Kidney capillary endothelial cell (primary cell): ENCODE measurements around the gene SPESP1.
A peak's percentile ranks its signal among the peaks of the same experiment; 100 is the strongest.

Source experiments
- DNase-seq: peaks from one replicate; pipeline ENCODE4 v3.0.0-alpha.2; 2018; ENCODE audit warnings: low spot score

Gene SPESP1

GRCh38 chr15:68930268-68931022 is at the start of gene SPESP1:
Gene SPESP1, plus strand, starts transcription at chr15:68930525. Its CDS starts 129 bp downstream, at chr15:68930654.
- peak; percentile 3 for DNase-seq

GRCh38 chr15:68885070-68885469 is 45.3 kb upstream of the SPESP1 start:
- DNase-seq: no peak

- DNase-seq: no peak
These were observed 43.2 kb upstream of the SPESP1 start for GRCh38 chr15:68887120-68887519.

GRCh38 chr15:68887819-68888218 is 42.5 kb upstream of the SPESP1 start:
- DNase-seq: no peak

- DNase-seq: no peak
These were observed 41.9 kb upstream of the SPESP1 start for GRCh38 chr15:68888419-68888818.

GRCh38 chr15:68894208-68894607 is 36.1 kb upstream of the SPESP1 start:
- no peak for DNase-seq

GRCh38 chr15:68896178-68896577 is 34.1 kb upstream of the SPESP1 start:
- DNase-seq: no peak

GRCh38 chr15:68897016-68897415 is 33.3 kb upstream of the SPESP1 start:
- no peak for DNase-seq

- no peak for DNase-seq
These were observed 30.3 kb upstream of the SPESP1 start for GRCh38 chr15:68900027-68900426.

GRCh38 chr15:68907396-68907923 is 22.9 kb upstream of the SPESP1 start:
- no peak for DNase-seq

GRCh38 chr15:68909601-68910100 is 20.7 kb upstream of the SPESP1 start:
- no peak for DNase-seq

GRCh38 chr15:68910341-68910740 is 20.0 kb upstream of the SPESP1 start:
- DNase-seq: no peak

GRCh38 chr15:68910816-68911215 is 19.5 kb upstream of the SPESP1 start:
- DNase-seq: no peak

GRCh38 chr15:68921926-68922325 is 8.4 kb upstream of the SPESP1 start:
- DNase-seq: no peak

GRCh38 chr15:68924866-68925560 is 5.3 kb upstream of the SPESP1 start:
- DNase-seq: peak; percentile 68

- DNase-seq: no peak
These were observed 2.7 kb downstream of the SPESP1 start for GRCh38 chr15:68933001-68933400.

- DNase-seq: no peak
These were observed 4.0 kb downstream of the SPESP1 start for GRCh38 chr15:68934341-68934740.

- no peak for DNase-seq
These were observed 5.1 kb downstream of the SPESP1 start for GRCh38 chr15:68935400-68935937.

GRCh38 chr15:68939501-68939900 is 9.2 kb downstream of the SPESP1 start:
- DNase-seq: no peak

GRCh38 chr15:68951813-68952212 is 21.5 kb downstream of the SPESP1 start:
- DNase-seq: no peak

- DNase-seq: no peak
These were observed 27.4 kb downstream of the SPESP1 start for GRCh38 chr15:68957696-68958095.

- no peak for DNase-seq
These were observed 28.3 kb downstream of the SPESP1 start for GRCh38 chr15:68958597-68958996.

- no peak for DNase-seq
These were observed 32.1 kb downstream of the SPESP1 start for GRCh38 chr15:68962465-68962864.
